PC-3 (cell line): ENCODE results near the gene IRX4. TPM values are rescaled to one million over a fixed set of nuclear protein-coding genes. Genes with fewer than 3 reads are reported as not detected.

Source experiments
- ATAC-seq: fragments of 200-7000 bp; cut with Tn5 transposase; 2 replicates; pipeline ENCODE4 v1.9.1; 2020; ENCODE audit warnings: mild to moderate bottlenecking, moderate library complexity
- BruUV-seq: library from RNA; stranded (reverse); fragments of 400-500 nt; replicated peaks from 2 replicates; lab custom pipeline; 2021; lab: Mats Ljungman, UMichigan
- CTCF ChIA-PET: fragments of 300-600 bp; sonication (Branson Sonifier 250); formaldehyde crosslinking; loops from one replicate; lab custom pipeline; 2022; ENCODE audit warnings: antibody characterized with exemption; lab: Charles Lee
- POLR2A ChIA-PET: fragments of 300-600 bp; sonication (Branson Sonifier 250); formaldehyde crosslinking; loops from one replicate; lab custom pipeline; 2022; ENCODE audit warnings: antibody characterized with exemption; ENCODE audit not compliant: unreplicated experiment; lab: Charles Lee
- DNase-seq: peaks from one replicate; pipeline ENCODE4 v3.0.0-alpha.2; 2015
- H2AFZ ChIP-seq: fragments of 300-600 bp; sonication (generic); 2 replicates; pipeline ENCODE4 v1.6.0; 2016; ENCODE audit warnings: antibody characterized with exemption, low read length
- H3F3A ChIP-seq: fragments of 300-600 bp; sonication (generic); one replicate; pipeline ENCODE4 v1.6.0; 2017; ENCODE audit warnings: antibody characterized with exemption, low read length, control low read depth, mild to moderate bottlenecking; ENCODE audit not compliant: unreplicated experiment
- H3K27ac ChIP-seq: fragments of 300-600 bp; sonication (generic); 2 replicates; pipeline ENCODE4 v1.5.1; 2016; ENCODE audit warnings: mild to moderate bottlenecking, low read length
- H3K27me3 ChIP-seq: fragments of 300-600 bp; sonication (generic); 2 replicates; pipeline ENCODE4 v1.6.1; 2016; ENCODE audit warnings: low read length, mixed read lengths
- H3K36me3 ChIP-seq: fragments of 300-600 bp; sonication (generic); 2 replicates; pipeline ENCODE4 v1.6.1; 2016; ENCODE audit warnings: low read depth, mixed run types, low read length, mixed read lengths
- H3K4me1 ChIP-seq: fragments of 300-600 bp; sonication (generic); 2 replicates; pipeline ENCODE4 v1.5.1; 2016; ENCODE audit warnings: low read length; ENCODE audit not compliant: insufficient read depth
- H3K4me2 ChIP-seq: fragments of 300-600 bp; sonication (generic); 2 replicates; pipeline ENCODE4 v1.6.0; 2016; ENCODE audit warnings: low read length
- H3K4me3 ChIP-seq: fragments of 300-600 bp; sonication (generic); 2 replicates; pipeline ENCODE4 v1.5.1; 2016; ENCODE audit warnings: mild to moderate bottlenecking, low read length, mixed read lengths
- H3K79me2 ChIP-seq: fragments of 300-600 bp; sonication (generic); 2 replicates; pipeline ENCODE4 v1.6.1; 2017; ENCODE audit warnings: low read length, mixed read lengths
- H3K9ac ChIP-seq: fragments of 300-600 bp; sonication (generic); 2 replicates; pipeline ENCODE4 v1.6.0; 2016; ENCODE audit warnings: mild to moderate bottlenecking, low read length
- H3K9me2 ChIP-seq: fragments of 300-600 bp; sonication (generic); replicated peaks from 2 replicates; pipeline ENCODE4 v1.6.1; 2016; ENCODE audit warnings: mixed run types, low read length, mixed read lengths
- H3K9me3 ChIP-seq: fragments of 300-600 bp; sonication (generic); 2 replicates; pipeline ENCODE4 v1.6.1; 2016; ENCODE audit warnings: low read length, mixed read lengths
- H4K20me1 ChIP-seq: fragments of 300-600 bp; sonication (generic); 2 replicates; pipeline ENCODE4 v1.6.1; 2016; ENCODE audit warnings: low read length, mixed read lengths
- EZH2 ChIP-seq: fragments of 300-600 bp; sonication (generic); IDR thresholded peaks from one replicate; pipeline ENCODE4 v1.6.1; 2017; ENCODE audit warnings: antibody characterized with exemption, mild to moderate bottlenecking, low read length; ENCODE audit not compliant: unreplicated experiment
- EZH2phosphoT487 ChIP-seq: fragments of 300-600 bp; sonication (generic); IDR thresholded peaks from 2 replicates; pipeline ENCODE4 v1.6.1; 2018; ENCODE audit warnings: mild to moderate bottlenecking, antibody characterized with exemption, low read length, borderline replicate concordance
- intact Hi-C: fragments of 100-400 bp; cut with micrococcal nuclease; formaldehyde crosslinking; loops from 2 replicates; pipeline ENCODE4 v1.9.0; 2023
- total RNA-seq: library from RNA; depleted of rRNA; stranded (reverse); fragments of >200 nt; gene quantifications from 2 replicates; pipeline ENCODE4 v1.2.3, GENCODE V29; 2014
- TF ChIP-seq, protein P1 (sequence below): fragments of 300-600 bp; sonication (generic); conservative IDR thresholded peaks from 2 replicates; pipeline ENCODE4 v1.5.1; 2017; ENCODE audit warnings: antibody characterized with exemption, low read depth, mild to moderate bottlenecking, low read length

Gene IRX4
- total RNA-seq, 1 experiment from 2014 or later = not detected

DNA sequence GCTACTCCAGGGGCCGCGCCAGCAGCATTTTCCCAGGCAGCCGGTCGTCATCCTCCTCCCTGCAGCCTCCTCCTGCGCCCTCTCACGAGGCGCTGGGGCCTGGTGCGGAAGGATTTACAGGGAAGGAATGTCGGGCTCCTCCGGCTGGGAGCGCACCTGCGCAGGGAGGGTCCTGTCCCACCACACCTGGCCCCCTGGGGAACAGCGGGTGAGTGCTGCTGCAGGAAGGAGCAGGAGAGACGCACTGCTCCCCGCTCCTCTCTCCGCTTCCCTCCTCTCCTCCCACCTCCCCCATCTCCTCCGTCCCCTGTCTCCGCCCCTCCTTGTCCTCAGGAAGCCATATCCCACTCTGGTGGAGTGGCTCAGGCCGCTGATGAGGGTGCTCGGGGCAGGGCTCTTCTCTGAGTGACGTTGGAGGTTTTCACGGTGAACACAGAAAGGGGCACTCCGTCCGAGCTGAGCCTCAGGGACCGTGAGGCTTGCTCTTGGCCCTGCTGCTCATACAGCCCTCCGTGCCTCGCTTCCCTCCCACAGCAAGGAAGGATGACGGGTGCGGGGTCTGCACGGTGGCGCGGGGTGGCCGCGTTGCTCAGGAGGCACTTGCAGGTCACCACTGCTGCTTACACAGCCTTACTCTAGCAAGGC is 31.3 kb downstream of the IRX4 start:
- BruUV-seq = no TSS peak
- Histone ChIP-seq H3K9me3 (no peaks in the 10 kb centered on the region), H3K36me3 (no peaks in the 10 kb centered on the region), H3K27me3 (peaks cover 32% of the 10 kb centered on the region; the same call in 1 of the 2 replicates), H3K27ac (no peak overlapping the region), H3K9ac (no peak overlapping the region), H3K4me3 (no peak overlapping the region), H3K4me2 (no peak overlapping the region), H2AFZ (no peak overlapping the region), H3K4me1 (no peaks in the 10 kb centered on the region), H3K79me2 (no peaks in the 10 kb centered on the region), H3F3A (no peaks in the 10 kb centered on the region), H4K20me1 (no peaks in the 10 kb centered on the region), H3K9me2 (no peaks in the 10 kb centered on the region)
- ChIA-PET POLR2A (no interaction called here), CTCF (no interaction called here)
- TF ChIP-seq EZH2phosphoT487 (no peak), EZH2 (no peak)
- TF ChIP-seq, protein P1, sequence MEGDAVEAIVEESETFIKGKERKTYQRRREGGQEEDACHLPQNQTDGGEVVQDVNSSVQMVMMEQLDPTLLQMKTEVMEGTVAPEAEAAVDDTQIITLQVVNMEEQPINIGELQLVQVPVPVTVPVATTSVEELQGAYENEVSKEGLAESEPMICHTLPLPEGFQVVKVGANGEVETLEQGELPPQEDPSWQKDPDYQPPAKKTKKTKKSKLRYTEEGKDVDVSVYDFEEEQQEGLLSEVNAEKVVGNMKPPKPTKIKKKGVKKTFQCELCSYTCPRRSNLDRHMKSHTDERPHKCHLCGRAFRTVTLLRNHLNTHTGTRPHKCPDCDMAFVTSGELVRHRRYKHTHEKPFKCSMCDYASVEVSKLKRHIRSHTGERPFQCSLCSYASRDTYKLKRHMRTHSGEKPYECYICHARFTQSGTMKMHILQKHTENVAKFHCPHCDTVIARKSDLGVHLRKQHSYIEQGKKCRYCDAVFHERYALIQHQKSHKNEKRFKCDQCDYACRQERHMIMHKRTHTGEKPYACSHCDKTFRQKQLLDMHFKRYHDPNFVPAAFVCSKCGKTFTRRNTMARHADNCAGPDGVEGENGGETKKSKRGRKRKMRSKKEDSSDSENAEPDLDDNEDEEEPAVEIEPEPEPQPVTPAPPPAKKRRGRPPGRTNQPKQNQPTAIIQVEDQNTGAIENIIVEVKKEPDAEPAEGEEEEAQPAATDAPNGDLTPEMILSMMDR = no peak
- ATAC-seq (no peak), DNase-seq (no peak)
- intact Hi-C loops = no loop called here

DNA sequence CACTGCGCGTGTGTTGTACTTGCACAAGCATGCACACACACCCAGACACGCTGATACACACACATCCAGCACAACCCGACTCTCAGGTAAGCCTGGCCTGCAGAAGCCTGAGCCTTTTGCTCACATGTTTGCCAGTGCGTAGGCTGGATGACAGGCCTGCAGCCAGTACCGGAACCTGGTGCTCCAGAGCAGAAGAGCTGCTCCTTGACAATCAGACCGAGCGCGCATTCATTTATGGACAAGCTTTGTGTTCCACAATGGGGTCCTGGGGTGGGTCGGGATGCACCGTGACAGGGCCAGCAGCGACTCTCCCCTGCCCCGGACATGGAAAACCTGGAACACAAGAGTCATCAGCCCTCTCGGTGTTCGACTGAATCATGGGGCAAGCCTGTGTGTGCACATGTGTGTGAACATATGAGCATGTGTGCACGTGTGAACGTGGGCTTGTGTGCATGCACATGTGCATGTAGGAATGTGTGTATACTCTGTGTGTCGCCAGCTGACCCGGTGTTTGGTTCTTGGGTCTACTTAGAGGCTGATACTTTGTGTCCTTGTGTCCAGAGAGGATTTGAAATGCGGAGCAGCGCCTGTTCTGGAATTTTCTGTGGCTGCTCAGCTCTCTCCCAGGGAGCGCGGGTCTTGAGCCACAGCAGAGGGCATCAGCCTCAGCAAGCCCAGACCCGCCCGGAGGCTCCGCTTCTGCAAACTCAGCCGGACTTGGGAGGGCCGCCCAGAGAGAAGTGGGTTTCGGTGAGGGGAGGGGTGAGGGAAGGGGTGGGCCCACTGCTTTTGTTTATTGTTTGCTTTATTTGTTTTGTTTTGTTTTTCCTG is 32.2 kb downstream of the IRX4 start:
- BruUV-seq = no TSS peak
- POLR2A ChIA-PET = no interaction called here

More for the DNA sequence above, 32.2 kb downstream of the IRX4 start:
- Histone ChIP-seq H3K27ac (no peak overlapping the region), H3K27me3 (peaks cover 29% of the 10 kb centered on the region; the same call in 1 of the 2 replicates), H3K36me3 (no peaks in the 10 kb centered on the region), H4K20me1 (no peaks in the 10 kb centered on the region), H2AFZ (no peak overlapping the region), H3K4me1 (no peaks in the 10 kb centered on the region), H3K9ac (no peak overlapping the region), H3K79me2 (no peaks in the 10 kb centered on the region), H3K9me3 (no peaks in the 10 kb centered on the region), H3K4me3 (no peak overlapping the region), H3F3A (no peaks in the 10 kb centered on the region), H3K9me2 (no peaks in the 10 kb centered on the region), H3K4me2 (no peak overlapping the region)
- CTCF ChIA-PET = no interaction called here
- intact Hi-C loops = no loop called here
- ATAC-seq (no peak), DNase-seq (no peak)
- no peak for TF ChIP-seq EZH2
- TF ChIP-seq, protein P1 = no peak
- no peak for TF ChIP-seq EZH2phosphoT487
